HepG2 (cell line): ENCODE results near the gene SLC29A3. TPM values are rescaled to one million over a fixed set of nuclear protein-coding genes. Genes with fewer than 3 reads are reported as not detected.

Experiments
- BRCA1 ChIP-seq: sonication (generic); formaldehyde crosslinking; IDR thresholded peaks from 2 replicates; pipeline ENCODE4 v1.4.0; 2020; ENCODE audit warnings: missing genetic modification reagents
- FOSL2 ChIP-seq: sonication (generic); formaldehyde crosslinking; IDR thresholded peaks from 2 replicates; pipeline ENCODE4 v1.4.0; 2020; ENCODE audit warnings: missing genetic modification reagents
- MAFG ChIP-seq: sonication (generic); formaldehyde crosslinking; IDR thresholded peaks from 2 replicates; pipeline ENCODE4 v1.5.1; 2020; ENCODE audit warnings: mild to moderate bottlenecking, missing genetic modification reagents
- SALL2 ChIP-seq: sonication (generic); formaldehyde crosslinking; IDR thresholded peaks from 2 replicates; pipeline ENCODE4 v1.8.1; 2023; ENCODE audit warnings: mild to moderate bottlenecking, missing genetic modification reagents, inconsistent platforms
- U2AF1 ChIP-seq: fragments of 200-400 bp; formaldehyde crosslinking; optimal IDR thresholded peaks from 2 replicates; pipeline ENCODE3; 2017; ENCODE audit warnings: mild to moderate bottlenecking, low read depth, low read length
- ZFX ChIP-seq: sonication (generic); formaldehyde crosslinking; IDR thresholded peaks from 2 replicates; pipeline ENCODE4 v1.4.0; 2020; ENCODE audit warnings: mild to moderate bottlenecking, low read depth, missing genetic modification reagents, moderate library complexity
- ZNF12 ChIP-seq: sonication (generic); formaldehyde crosslinking; IDR thresholded peaks from 2 replicates; pipeline ENCODE4 v1.5.0; 2020; ENCODE audit warnings: missing genetic modification reagents
- ZNF205 ChIP-seq: IDR thresholded peaks from 2 replicates; pipeline ENCODE4 v1.6.1; 2018; ENCODE audit warnings: missing biosample characterization, missing genetic modification reagents
- ZNF543 ChIP-seq: sonication (generic); formaldehyde crosslinking; IDR thresholded peaks from 2 replicates; pipeline ENCODE4 v1.4.0; 2020; ENCODE audit warnings: mild to moderate bottlenecking, missing genetic modification reagents
- ZNF772 ChIP-seq: sonication (generic); formaldehyde crosslinking; IDR thresholded peaks from 2 replicates; pipeline ENCODE4 v1.5.0; 2020; ENCODE audit warnings: mild to moderate bottlenecking, missing genetic modification reagents
- ZSCAN9 ChIP-seq: IDR thresholded peaks from 2 replicates; pipeline ENCODE4 v1.6.1; 2016; ENCODE audit warnings: borderline replicate concordance
- polyA plus RNA-seq, 8 experiments: library from polyadenylated mRNA; depleted of rRNA in 3 of 8; stranded (reverse) in 7 of 8; unstranded in 1 of 8; fragments of >200 nt; fragmentation: Illumina TruSeq in 4 of 8; extraction: Trizol in 4 of 8; gene quantifications; 2 replicates each; pipeline versions ENCODE4 v1.2.1 to v1.2.3, GENCODE V29; 2011 to 2016; ENCODE audit warnings: low read depth in 4 of 8, missing spikeins in 1 of 8, mixed read lengths in 1 of 8; ENCODE audit not compliant: insufficient read depth in 1 of 8
- total RNA-seq, 5 experiments: library from RNA; depleted of rRNA; stranded (reverse); fragments of >200 nt; fragmentation: Illumina TruSeq; extraction: Trizol; gene quantifications; 2 replicates each; pipeline ENCODE4 v1.2.3, GENCODE V29; 2016; ENCODE audit warnings: low read depth in 1 of 5
- TF ChIP-seq, protein P1 (sequence below): sonication (generic); formaldehyde crosslinking; IDR thresholded peaks from 2 replicates; pipeline ENCODE4 v1.4.0; 2020; ENCODE audit warnings: missing genetic modification reagents
- TF ChIP-seq, protein P2 (sequence below), 2 experiments: IDR thresholded peaks; 2 replicates each; pipeline ENCODE4 v1.6.1; 2011 to 2012; ENCODE audit warnings: low read length in 2 of 2, borderline replicate concordance in 1 of 2, low read depth in 1 of 2, mild to moderate bottlenecking in 1 of 2, moderate library complexity in 1 of 2
- TF ChIP-seq, protein P3 (sequence below): sonication (generic); formaldehyde crosslinking; IDR thresholded peaks from 2 replicates; pipeline ENCODE4 v1.8.1; 2023; ENCODE audit warnings: mild to moderate bottlenecking, missing genetic modification reagents, borderline replicate concordance
- TF ChIP-seq, protein P4 (sequence below): sonication (generic); formaldehyde crosslinking; IDR thresholded peaks from 2 replicates; pipeline ENCODE4 v1.4.0; 2020; ENCODE audit warnings: missing genetic modification reagents

SLC29A3 gene
- total and polyA plus RNA-seq, 2 of the 13 experiments (the other 11 are each of a cell fraction or from before 2014, with no cell fraction given): 8.6 to 11.8 TPM

DNA sequence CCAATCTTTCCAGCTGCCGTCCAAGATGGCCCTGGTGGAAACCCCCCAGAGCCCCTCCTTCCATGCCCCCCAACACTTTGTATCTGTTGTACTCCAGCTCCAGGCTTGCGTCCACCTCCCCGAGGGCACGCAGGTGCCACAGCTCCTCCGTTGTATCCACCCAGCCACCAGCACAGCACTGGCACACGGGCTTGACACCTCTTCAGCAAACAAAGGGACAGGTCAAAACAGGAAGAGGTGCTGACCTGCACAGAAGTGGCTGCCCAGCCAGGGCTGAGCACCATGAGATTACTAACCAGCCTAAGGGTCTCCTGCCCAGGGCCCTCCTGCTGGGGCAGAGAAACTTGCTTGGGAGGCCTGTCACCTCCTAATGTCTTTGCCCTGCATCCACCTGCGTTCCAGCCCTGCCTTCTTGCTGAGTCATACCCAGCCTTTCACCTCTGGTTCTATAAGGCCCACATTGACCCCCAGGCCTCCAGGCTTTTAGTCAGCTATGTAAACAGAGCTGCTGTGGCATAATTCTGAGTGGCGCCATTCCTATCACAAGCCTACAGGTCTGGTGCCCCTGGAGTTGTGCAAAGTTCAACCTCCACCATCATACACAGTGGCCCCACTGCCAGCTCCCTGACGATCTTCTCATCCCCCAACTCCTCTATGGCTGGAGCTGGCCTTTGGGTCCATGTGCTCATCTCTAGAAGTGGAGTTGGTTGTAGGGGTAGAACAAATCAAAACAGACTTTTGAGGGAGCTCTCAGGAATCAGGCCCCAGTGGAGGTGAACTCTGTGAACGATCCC lies 20.9 kb downstream of the SLC29A3 start (continued):
- TF ChIP-seq, protein P1, sequence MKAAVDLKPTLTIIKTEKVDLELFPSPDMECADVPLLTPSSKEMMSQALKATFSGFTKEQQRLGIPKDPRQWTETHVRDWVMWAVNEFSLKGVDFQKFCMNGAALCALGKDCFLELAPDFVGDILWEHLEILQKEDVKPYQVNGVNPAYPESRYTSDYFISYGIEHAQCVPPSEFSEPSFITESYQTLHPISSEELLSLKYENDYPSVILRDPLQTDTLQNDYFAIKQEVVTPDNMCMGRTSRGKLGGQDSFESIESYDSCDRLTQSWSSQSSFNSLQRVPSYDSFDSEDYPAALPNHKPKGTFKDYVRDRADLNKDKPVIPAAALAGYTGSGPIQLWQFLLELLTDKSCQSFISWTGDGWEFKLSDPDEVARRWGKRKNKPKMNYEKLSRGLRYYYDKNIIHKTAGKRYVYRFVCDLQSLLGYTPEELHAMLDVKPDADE (CRISPR knock-in tag): no peak
- TF ChIP-seq ZFX (CRISPR knock-in tag) (peak; percentile 91), SALL2 (peak; percentile 67; the same call in 1 of the 2 replicates), ZNF205 (CRISPR knock-in tag) (peak; percentile 94; the same call in 1 of the 2 replicates), ZSCAN9 (peak; percentile 86; the same call in 1 of the 2 replicates), FOSL2 (CRISPR knock-in tag) (peak; percentile 100), ZNF12 (CRISPR knock-in tag) (peak; percentile 79), MAFG (CRISPR knock-in tag) (peak; percentile 98), ZNF772 (CRISPR knock-in tag) (peak; percentile 74; the same call in 1 of the 2 replicates), U2AF1 (peak; percentile 90), ZNF543 (peak; percentile 82; the same call in 1 of the 2 replicates), BRCA1 (CRISPR knock-in tag) (peak; percentile 73; the same call in 1 of the 2 replicates)
- TF ChIP-seq, protein P2, sequence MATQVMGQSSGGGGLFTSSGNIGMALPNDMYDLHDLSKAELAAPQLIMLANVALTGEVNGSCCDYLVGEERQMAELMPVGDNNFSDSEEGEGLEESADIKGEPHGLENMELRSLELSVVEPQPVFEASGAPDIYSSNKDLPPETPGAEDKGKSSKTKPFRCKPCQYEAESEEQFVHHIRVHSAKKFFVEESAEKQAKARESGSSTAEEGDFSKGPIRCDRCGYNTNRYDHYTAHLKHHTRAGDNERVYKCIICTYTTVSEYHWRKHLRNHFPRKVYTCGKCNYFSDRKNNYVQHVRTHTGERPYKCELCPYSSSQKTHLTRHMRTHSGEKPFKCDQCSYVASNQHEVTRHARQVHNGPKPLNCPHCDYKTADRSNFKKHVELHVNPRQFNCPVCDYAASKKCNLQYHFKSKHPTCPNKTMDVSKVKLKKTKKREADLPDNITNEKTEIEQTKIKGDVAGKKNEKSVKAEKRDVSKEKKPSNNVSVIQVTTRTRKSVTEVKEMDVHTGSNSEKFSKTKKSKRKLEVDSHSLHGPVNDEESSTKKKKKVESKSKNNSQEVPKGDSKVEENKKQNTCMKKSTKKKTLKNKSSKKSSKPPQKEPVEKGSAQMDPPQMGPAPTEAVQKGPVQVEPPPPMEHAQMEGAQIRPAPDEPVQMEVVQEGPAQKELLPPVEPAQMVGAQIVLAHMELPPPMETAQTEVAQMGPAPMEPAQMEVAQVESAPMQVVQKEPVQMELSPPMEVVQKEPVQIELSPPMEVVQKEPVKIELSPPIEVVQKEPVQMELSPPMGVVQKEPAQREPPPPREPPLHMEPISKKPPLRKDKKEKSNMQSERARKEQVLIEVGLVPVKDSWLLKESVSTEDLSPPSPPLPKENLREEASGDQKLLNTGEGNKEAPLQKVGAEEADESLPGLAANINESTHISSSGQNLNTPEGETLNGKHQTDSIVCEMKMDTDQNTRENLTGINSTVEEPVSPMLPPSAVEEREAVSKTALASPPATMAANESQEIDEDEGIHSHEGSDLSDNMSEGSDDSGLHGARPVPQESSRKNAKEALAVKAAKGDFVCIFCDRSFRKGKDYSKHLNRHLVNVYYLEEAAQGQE (IDR thresholded peaks at IDR 0.05; ENCODE audit: borderline replicate concordance in 1 of 2, low read depth in 1 of 2, low read length in 2 of 2): peak in 1 of 2 experiments; percentile 64; a peak in 1 of 4 replicates
- TF ChIP-seq, protein P3, sequence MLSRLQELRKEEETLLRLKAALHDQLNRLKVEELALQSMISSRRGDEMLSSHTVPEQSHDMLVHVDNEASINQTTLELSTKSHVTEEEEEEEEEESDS (CRISPR knock-in tag): no peak
- TF ChIP-seq, protein P4, sequence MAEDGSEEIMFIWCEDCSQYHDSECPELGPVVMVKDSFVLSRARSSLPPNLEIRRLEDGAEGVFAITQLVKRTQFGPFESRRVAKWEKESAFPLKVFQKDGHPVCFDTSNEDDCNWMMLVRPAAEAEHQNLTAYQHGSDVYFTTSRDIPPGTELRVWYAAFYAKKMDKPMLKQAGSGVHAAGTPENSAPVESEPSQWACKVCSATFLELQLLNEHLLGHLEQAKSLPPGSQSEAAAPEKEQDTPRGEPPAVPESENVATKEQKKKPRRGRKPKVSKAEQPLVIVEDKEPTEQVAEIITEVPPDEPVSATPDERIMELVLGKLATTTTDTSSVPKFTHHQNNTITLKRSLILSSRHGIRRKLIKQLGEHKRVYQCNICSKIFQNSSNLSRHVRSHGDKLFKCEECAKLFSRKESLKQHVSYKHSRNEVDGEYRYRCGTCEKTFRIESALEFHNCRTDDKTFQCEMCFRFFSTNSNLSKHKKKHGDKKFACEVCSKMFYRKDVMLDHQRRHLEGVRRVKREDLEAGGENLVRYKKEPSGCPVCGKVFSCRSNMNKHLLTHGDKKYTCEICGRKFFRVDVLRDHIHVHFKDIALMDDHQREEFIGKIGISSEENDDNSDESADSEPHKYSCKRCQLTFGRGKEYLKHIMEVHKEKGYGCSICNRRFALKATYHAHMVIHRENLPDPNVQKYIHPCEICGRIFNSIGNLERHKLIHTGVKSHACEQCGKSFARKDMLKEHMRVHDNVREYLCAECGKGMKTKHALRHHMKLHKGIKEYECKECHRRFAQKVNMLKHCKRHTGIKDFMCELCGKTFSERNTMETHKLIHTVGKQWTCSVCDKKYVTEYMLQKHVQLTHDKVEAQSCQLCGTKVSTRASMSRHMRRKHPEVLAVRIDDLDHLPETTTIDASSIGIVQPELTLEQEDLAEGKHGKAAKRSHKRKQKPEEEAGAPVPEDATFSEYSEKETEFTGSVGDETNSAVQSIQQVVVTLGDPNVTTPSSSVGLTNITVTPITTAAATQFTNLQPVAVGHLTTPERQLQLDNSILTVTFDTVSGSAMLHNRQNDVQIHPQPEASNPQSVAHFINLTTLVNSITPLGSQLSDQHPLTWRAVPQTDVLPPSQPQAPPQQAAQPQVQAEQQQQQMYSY: no peak; the same call in 1 of the 2 replicates
